ENCODE results near the gene C20orf202.
"Not testable (repeated sequence)": the region's sequence is repeated elsewhere in the genome, so short reads cannot be mapped to it uniquely, and the experiment has no call there.

The C20orf202 gene

GRCh38 chr20:1209447-1210387 lies 6.5 kb downstream of the C20orf202 start:
- no peak for DNase-seq

GRCh38 chr20:1210501-1210900 lies 7.2 kb downstream of the C20orf202 start:
- no peak for DNase-seq

DNA sequence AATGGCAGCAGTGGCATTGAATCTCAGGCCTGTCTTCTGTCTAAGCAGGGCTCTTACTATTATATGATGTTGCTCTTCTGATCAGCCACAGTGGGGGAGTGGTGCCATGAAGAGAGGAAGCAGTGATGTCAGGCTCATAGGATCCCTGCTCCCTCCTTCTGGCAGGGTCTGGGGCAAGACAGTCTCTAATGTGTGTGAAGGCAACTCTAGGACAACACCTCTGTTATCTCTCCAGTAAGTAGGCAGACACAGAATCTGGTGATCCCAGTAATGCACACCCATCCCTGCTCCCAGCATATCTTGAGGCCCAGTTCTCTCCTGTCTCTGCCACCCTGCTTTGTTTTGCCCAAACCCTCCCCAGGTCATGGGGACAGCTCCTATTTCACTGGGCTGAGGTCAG lies 8.8 kb downstream of the C20orf202 start:
- no peak for DNase-seq

DNA sequence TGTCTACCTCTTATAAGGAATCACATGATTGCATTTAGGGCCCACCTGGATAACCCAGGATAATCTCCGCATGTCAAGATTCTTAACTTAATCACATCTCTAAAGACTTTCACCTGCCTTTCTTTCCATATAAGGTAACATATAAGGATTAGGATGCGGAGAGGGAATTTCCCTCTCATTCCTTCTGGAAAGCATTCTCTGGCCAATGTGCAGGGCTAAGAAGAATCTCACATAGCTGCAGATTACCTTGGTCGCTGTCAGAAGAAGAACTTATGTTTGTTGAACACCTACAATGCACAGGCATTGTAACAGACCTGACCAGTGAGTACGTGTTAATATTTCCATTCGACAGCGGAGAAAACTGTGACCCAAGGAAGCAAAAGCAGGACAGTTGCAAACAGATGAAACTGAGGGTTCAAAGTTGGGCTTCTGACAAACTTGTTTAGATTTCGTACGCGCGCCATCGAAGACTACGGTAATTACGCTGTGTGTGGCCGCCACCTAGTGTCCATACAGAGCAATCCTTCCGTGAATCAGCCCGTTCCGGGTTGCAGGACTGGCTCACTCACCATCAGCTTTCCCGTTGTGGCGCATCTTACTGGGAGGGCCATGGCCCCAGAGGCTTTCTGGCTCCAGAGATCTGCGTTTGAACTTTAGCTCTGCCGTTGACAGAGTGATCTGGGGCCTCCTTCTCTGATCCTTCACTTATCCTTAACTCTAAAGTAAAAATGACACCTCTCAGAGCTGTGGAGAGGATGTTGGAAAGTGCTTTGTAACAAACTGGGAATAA lies 9.5 kb downstream of the C20orf202 start:
- DNase-seq, result peak; percentile 68

DNA sequence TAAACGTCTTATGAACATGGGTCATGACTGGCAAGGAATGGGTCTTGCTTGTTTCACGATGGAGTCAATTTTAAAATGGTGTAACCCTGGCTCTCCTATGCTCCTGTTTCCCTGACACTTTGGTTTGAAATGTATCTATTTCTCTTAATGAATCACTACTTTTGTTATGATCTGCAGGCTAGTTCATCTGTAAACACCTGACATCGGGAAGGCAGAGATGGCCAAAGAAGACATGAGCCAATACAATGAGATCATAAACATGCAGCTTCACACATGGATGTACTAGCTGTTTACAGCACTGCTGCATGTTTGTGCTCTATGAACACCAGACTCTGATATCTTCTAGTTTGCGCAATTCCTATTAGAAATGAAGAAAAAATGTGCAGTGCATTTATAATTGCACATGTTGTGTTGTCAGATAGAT lies 11.6 kb downstream of the C20orf202 start:
- DNase-seq, result no peak

DNA sequence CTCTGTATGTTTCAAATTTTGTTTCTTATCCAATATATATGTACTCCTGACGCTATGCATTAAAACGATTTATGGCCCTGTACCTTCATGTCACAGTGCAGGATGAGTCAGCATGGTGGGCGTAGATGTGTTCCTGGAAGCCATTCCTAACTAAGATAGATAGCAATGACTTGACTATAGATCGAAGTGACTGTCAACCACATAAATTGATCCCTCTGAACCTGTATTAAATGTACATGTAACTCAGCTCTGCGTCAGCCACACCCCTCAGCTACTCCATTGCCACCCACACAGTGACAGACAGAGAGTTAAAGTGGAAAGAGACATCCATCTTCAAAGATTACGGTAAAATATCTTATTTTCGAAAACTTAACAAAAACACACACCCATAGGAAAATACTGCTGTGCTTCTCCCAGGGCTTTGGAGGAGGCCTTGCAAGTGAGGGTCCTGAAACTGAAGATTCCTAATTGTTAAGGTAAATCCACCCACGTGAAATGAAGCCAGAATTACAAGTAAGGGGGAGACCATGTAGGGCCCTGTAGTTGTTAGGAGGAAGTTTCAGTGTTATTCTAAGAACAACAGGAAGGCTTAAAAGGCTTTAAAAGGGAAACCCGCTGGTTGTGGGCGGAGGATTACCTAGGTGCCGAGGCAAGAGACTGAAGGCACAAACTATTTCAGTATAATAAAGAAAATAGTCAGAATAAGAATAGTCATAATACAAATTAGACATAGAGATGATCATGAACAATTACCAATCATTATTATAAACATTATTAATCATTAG lies 12.3 kb downstream of the C20orf202 start:
- no peak for DNase-seq

DNA sequence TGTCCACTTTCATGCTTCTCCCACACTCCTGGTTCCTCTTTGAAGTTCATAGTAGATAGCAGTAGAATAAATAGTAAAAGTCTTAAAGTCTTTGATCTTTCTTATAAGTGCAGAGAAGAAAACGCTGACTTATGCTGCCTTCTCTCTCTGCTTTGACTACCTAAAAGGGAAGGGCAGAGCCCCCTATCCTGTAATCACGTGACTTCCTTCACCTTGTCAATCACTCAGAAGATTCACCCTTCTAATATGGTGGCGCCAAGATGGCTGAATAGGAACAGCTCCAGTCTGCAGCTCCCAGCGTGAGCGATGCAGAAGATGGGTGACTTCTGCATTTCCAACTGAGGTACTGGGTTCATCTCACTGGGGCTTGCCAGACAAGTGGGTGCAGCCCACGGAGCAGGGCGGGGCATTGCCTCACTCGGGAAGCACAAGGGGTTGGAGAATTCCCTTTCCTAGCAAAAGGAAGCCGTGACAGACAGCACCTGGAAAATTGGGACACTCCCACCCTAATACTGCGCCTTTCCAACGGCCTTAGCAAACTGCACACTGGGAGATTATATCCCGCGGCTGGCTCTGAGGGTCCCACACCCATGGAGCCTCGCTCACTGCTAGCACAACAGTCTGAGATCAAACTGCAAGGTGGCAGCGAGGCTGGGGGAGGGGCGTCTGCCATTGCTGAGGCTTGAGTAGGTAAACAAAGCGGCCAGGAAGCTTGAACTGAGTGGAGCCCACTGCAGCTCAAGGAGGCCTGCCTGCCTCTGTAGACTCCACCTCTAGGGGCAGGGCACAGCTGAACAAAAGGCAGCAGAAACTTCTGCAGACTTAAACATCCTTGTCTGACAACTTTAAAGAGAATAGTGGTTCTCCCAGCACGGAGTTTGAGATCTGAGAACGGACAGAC lies 13.5 kb downstream of the C20orf202 start:
- not testable (repeated sequence) for DNase-seq

DNA sequence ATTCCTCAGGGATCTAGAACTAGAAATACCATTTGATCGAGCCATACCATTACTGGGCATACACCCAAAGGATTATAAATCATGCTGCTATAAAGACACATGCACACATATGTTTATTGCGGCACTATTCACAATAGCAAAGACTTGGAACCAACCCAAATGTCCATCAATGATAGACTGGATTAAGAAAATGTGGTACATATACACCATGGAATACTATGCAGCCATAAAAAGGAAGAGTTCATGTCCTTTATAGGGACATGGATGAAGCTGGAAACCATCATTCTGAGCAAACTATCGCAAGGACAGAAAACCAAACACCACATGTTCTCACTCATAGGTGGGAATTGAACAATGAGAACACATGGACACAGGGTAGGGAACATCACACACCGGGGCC lies 19.5 kb downstream of the C20orf202 start:
- not testable (repeated sequence) for DNase-seq

GRCh38 chr20:1224205-1224890 lies 21.1 kb downstream of the C20orf202 start:
- no peak for DNase-seq

GRCh38 chr20:1225263-1225782 lies 22.1 kb downstream of the C20orf202 start:
- no peak for DNase-seq

DNA sequence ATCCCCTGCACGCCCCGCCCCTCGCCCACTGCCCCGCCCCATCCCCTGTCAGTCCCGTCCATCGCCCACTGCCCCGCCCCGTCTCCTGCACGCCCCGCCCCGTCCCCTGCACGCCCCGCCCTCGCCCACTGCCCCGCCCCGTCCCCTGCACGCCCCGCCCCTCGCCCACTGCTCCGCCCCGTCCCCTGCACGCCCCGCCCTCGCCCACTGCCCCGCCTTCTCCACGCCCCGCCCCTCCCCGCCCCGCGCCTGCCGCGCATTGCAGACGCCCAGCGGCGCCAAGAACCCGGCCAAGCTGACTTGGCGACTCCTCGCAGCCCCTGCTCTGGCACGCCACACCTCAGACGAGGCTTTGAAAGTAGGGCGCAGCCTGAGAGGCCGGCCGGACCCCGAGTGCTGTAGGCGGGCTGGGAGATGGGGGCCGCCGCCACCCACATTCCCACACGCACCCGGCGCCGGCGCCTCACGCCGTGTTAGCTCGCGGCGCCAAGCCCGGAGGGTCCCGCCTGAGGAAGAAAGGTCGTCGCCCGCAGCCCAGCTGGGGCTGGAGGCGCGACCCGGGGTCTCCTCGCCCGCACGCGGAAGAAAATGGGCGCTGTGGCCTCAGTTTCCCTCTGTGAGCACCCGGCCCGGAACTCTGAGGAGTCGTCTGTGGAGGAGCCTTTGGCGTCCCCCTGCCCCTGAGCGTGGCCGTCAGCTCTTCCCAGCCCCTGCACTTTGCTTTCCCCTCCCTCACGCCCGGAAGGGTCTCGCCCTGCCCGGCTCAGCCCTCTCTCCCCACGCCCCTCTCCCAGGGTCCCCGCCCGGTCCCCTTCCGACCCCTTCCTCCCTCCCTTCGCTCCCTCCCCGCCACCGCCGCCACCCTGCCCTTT lies 22.8 kb downstream of the C20orf202 start, which contains the start of gene RAD21L1:
Gene RAD21L1, plus strand, starts transcription at position 262 of the 872 bp plus-strand sequence. CDS start 2,410 bp downstream, outside the sequence.
- peak; percentile 85 for DNase-seq

GRCh38 chr20:1229541-1229940 lies 26.3 kb downstream of the C20orf202 start:
- DNase-seq, result no peak

DNA sequence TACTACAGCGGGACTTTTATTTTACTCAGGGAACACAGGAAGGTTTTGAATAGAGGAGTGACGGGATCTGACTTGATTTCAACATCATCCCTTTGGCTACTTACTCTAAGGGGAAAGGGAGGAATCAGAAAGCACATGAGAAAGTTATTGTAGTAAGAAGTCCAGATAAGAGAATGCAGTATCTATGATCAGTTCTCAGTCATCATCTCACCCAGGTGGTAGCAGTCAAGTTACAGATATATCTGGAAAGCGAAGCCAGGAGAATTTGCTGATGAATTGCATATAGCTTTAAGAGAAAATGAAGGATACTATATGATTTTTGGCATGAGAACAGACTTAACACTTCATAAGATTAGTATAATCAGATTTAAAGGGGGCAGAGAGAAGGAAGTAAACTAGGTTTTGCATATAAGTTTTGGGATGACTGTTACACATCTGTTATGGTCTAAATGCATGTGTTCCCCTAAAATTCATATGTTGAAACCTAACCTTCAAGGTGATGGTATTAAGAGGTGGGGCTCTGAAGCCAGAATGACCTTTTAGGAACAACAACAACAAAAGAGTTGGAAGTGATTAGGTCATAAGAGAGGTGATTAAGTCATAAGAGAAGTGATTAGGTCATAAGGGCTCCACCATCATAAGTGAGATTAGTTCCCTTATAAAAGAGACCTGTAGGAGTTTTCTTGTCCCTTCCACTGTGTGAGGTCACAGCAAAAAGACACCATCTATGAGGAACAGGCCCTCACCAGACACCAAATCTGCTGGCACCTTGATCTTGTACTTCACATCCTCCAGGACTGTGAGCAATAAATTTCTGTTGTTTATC lies 29.2 kb downstream of the C20orf202 start:
- no peak for DNase-seq

- DNase-seq, result no peak
Measured at GRCh38 chr20:1240549-1240948, 37.3 kb downstream of the C20orf202 start.

DNA sequence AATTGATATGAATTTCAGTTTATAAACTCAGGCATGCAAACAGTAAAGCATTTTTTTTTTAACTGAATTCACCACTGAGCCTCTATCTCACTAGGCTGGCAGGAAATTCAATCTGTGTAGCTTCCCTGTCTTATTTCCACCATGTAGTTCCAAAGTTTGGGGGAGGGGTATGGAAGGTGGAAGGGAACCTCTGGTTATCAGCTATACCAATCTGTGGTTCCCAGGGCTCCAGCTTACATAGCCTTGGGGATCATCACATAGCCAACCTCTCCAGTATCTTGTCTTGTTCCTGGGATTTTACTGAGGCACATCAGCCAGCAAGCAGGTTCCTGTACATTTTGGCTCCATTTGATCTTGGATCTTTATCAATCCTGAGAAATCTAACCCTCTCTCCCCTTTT lies 38.2 kb downstream of the C20orf202 start:
- DNase-seq, result no peak

- no peak for DNase-seq
Measured at GRCh38 chr20:1242099-1242498, 38.8 kb downstream of the C20orf202 start.

- DNase-seq, result no peak
Measured at GRCh38 chr20:1242530-1242929, 39.3 kb downstream of the C20orf202 start.

GRCh38 chr20:1245578-1245977 lies 42.3 kb downstream of the C20orf202 start:
- DNase-seq, result no peak

DNA sequence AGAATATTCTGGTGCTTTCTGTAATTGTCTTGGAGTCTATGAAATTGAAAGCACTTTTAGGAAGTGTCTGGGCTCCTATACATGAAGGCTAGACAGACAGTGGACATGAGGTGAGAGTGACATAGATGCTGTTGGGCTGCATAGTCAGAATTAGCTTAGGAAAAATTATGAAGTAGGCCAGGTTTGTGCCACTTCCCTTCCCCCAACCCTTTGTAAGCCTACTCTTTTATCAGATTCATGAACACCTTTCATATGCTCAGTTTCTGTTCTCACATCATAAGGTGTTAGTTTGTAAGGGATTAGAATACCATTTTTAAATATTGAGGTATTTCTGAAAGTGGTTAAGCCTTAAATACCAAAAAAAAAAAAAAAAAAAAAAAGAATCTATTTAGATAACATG lies 44.4 kb downstream of the C20orf202 start:
- no peak for DNase-seq
